ENCODE measurements around the gene FNDC11. TPM values are rescaled to one million over a fixed set of nuclear protein-coding genes. Genes with fewer than 3 reads are reported as not detected.

Gene FNDC11
- total RNA-seq, 1 donor from 2014 or later, result 0.27 TPM

- intact Hi-C loops (cut with micrococcal nuclease), result loop anchor here (2.0 to 5.0 kb wide), 4 partner anchors 98 to 418 kb away; partner anchors contain the start of genes TPD52L2 and UCKL1
- no peaks in the 10 kb centered on the region for H3K9me3 Mint-ChIP-seq
- no peaks in the 10 kb centered on the region for H3K36me3 Mint-ChIP-seq (ENCODE audit: low read depth)
- H3K4me3 Mint-ChIP-seq (ENCODE audit: low read depth), result no peak overlapping the region
- peaks cover 5% of the 10 kb centered on the region for H3K4me1 Mint-ChIP-seq (ENCODE audit: low read depth)
- H3K27me3 Mint-ChIP-seq (ENCODE audit: low read depth), result peaks cover 2% of the 10 kb centered on the region
- H3K27ac Mint-ChIP-seq, result no peak overlapping the region
- no peak for DNase-seq (ENCODE audit: low spot score)
These were observed 14.9 kb upstream of the FNDC11 start for GRCh38 chr20:63539092-63539430.

GRCh38 chr20:63539441-63540370, 14.3 kb upstream of the FNDC11 start:
- intact Hi-C loops (cut with micrococcal nuclease), result loop anchor here (2.0 to 5.0 kb wide), 4 partner anchors 98 to 418 kb away; partner anchors contain the start of genes TPD52L2 and UCKL1
- Mint-ChIP-seq H3K27ac (no peak overlapping the region), H3K36me3 (ENCODE audit: low read depth) (no peaks in the 10 kb centered on the region), H3K9me3 (no peaks in the 10 kb centered on the region), H3K4me1 (ENCODE audit: low read depth) (peaks cover 5% of the 10 kb centered on the region), H3K27me3 (ENCODE audit: low read depth) (peaks cover 2% of the 10 kb centered on the region), H3K4me3 (ENCODE audit: low read depth) (no peak overlapping the region)
- DNase-seq (ENCODE audit: low spot score), result no peak

- H3K4me3 Mint-ChIP-seq (ENCODE audit: low read depth), result no peak overlapping the region
- peaks cover 4% of the 10 kb centered on the region for H3K27me3 Mint-ChIP-seq (ENCODE audit: low read depth)
- no peaks in the 10 kb centered on the region for H3K36me3 Mint-ChIP-seq (ENCODE audit: low read depth)
- peaks cover 5% of the 10 kb centered on the region for H3K4me1 Mint-ChIP-seq (ENCODE audit: low read depth)
- no peak for DNase-seq (ENCODE audit: low spot score)
- no peaks in the 10 kb centered on the region for H3K9me3 Mint-ChIP-seq
- no peak overlapping the region for H3K27ac Mint-ChIP-seq
- intact Hi-C loops (cut with micrococcal nuclease), result no loop called here
These were observed 13.4 kb upstream of the FNDC11 start for GRCh38 chr20:63540417-63541186.

- no peaks in the 10 kb centered on the region for H3K9me3 Mint-ChIP-seq
- no peaks in the 10 kb centered on the region for H3K36me3 Mint-ChIP-seq (ENCODE audit: low read depth)
- peaks cover 4% of the 10 kb centered on the region for H3K27me3 Mint-ChIP-seq (ENCODE audit: low read depth)
- H3K4me1 Mint-ChIP-seq (ENCODE audit: low read depth), result peaks cover 5% of the 10 kb centered on the region
- no peak overlapping the region for H3K27ac Mint-ChIP-seq
- no peak overlapping the region for H3K4me3 Mint-ChIP-seq (ENCODE audit: low read depth)
- intact Hi-C loops (cut with micrococcal nuclease), result no loop called here
- DNase-seq (ENCODE audit: low spot score), result no peak
These were observed 12.6 kb upstream of the FNDC11 start for GRCh38 chr20:63541371-63541770.

GRCh38 chr20:63542031-63542559, 11.9 kb upstream of the FNDC11 start:
- Mint-ChIP-seq H3K4me3 (ENCODE audit: low read depth) (no peak overlapping the region), H3K27me3 (ENCODE audit: low read depth) (peaks cover 4% of the 10 kb centered on the region), H3K27ac (no peak overlapping the region), H3K9me3 (no peaks in the 10 kb centered on the region), H3K4me1 (ENCODE audit: low read depth) (peaks cover 2% of the 10 kb centered on the region), H3K36me3 (ENCODE audit: low read depth) (no peaks in the 10 kb centered on the region)
- no peak for DNase-seq (ENCODE audit: low spot score)
- intact Hi-C loops (cut with micrococcal nuclease), result no loop called here

- intact Hi-C loops (cut with micrococcal nuclease), result no loop called here
- no peaks in the 10 kb centered on the region for H3K36me3 Mint-ChIP-seq (ENCODE audit: low read depth)
- DNase-seq (ENCODE audit: low spot score), result no peak
- H3K27me3 Mint-ChIP-seq (ENCODE audit: low read depth), result peaks cover 4% of the 10 kb centered on the region
- H3K4me1 Mint-ChIP-seq (ENCODE audit: low read depth), result peaks cover 2% of the 10 kb centered on the region
- H3K27ac Mint-ChIP-seq, result no peak overlapping the region
- no peaks in the 10 kb centered on the region for H3K9me3 Mint-ChIP-seq
- H3K4me3 Mint-ChIP-seq (ENCODE audit: low read depth), result no peak overlapping the region
These were observed 11.3 kb upstream of the FNDC11 start for GRCh38 chr20:63542696-63543095.

GRCh38 chr20:63543131-63543530, 10.8 kb upstream of the FNDC11 start:
- Mint-ChIP-seq H3K27ac (no peak overlapping the region), H3K9me3 (no peaks in the 10 kb centered on the region), H3K36me3 (ENCODE audit: low read depth) (no peaks in the 10 kb centered on the region), H3K4me1 (ENCODE audit: low read depth) (no peaks in the 10 kb centered on the region), H3K27me3 (ENCODE audit: low read depth) (peaks cover 4% of the 10 kb centered on the region), H3K4me3 (ENCODE audit: low read depth) (no peak overlapping the region)
- DNase-seq (ENCODE audit: low spot score), result no peak
- intact Hi-C loops (cut with micrococcal nuclease), result no loop called here

GRCh38 chr20:63543733-63544132, 10.2 kb upstream of the FNDC11 start:
- H3K36me3 Mint-ChIP-seq (ENCODE audit: low read depth), result no peaks in the 10 kb centered on the region
- no peak for DNase-seq (ENCODE audit: low spot score)
- no peaks in the 10 kb centered on the region for H3K4me1 Mint-ChIP-seq (ENCODE audit: low read depth)
- H3K27ac Mint-ChIP-seq, result no peak overlapping the region
- intact Hi-C loops (cut with micrococcal nuclease), result no loop called here
- H3K9me3 Mint-ChIP-seq, result no peaks in the 10 kb centered on the region
- peaks cover 6% of the 10 kb centered on the region for H3K27me3 Mint-ChIP-seq (ENCODE audit: low read depth)
- H3K4me3 Mint-ChIP-seq (ENCODE audit: low read depth), result no peak overlapping the region

- DNase-seq (ENCODE audit: low spot score), result no peak
- Mint-ChIP-seq H3K9me3 (no peaks in the 10 kb centered on the region), H3K4me1 (ENCODE audit: low read depth) (no peaks in the 10 kb centered on the region), H3K27me3 (ENCODE audit: low read depth) (peaks cover 10% of the 10 kb centered on the region), H3K4me3 (ENCODE audit: low read depth) (no peak overlapping the region), H3K36me3 (ENCODE audit: low read depth) (no peaks in the 10 kb centered on the region), H3K27ac (no peak overlapping the region)
- intact Hi-C loops (cut with micrococcal nuclease), result no loop called here
These were observed 9.6 kb upstream of the FNDC11 start for GRCh38 chr20:63544241-63544957.

- DNase-seq (ENCODE audit: low spot score), result no peak
- H3K4me3 Mint-ChIP-seq (ENCODE audit: low read depth), result no peak overlapping the region
- no peaks in the 10 kb centered on the region for H3K4me1 Mint-ChIP-seq (ENCODE audit: low read depth)
These were observed 8.9 kb upstream of the FNDC11 start for GRCh38 chr20:63544958-63545516.

GRCh38 chr20:63545814-63546213, 8.1 kb upstream of the FNDC11 start:
- no peak overlapping the region for H3K4me3 Mint-ChIP-seq (ENCODE audit: low read depth)
- H3K27ac Mint-ChIP-seq, result no peak overlapping the region

More at GRCh38 chr20:63544958-63545516, 8.9 kb upstream of the FNDC11 start:
- Mint-ChIP-seq H3K36me3 (ENCODE audit: low read depth) (no peaks in the 10 kb centered on the region), H3K27me3 (ENCODE audit: low read depth) (peaks cover 13% of the 10 kb centered on the region), H3K27ac (no peak overlapping the region), H3K9me3 (no peaks in the 10 kb centered on the region)
- intact Hi-C loops (cut with micrococcal nuclease), result no loop called here

GRCh38 chr20:63546256-63546955, 7.6 kb upstream of the FNDC11 start:
- Mint-ChIP-seq H3K36me3 (ENCODE audit: low read depth) (no peaks in the 10 kb centered on the region), H3K4me3 (ENCODE audit: low read depth) (no peak overlapping the region), H3K27me3 (ENCODE audit: low read depth) (peaks cover 19% of the 10 kb centered on the region), H3K4me1 (ENCODE audit: low read depth) (no peaks in the 10 kb centered on the region), H3K9me3 (no peaks in the 10 kb centered on the region), H3K27ac (no peak overlapping the region)
- no peak for DNase-seq (ENCODE audit: low spot score)
- intact Hi-C loops (cut with micrococcal nuclease), result no loop called here

More at GRCh38 chr20:63545814-63546213, 8.1 kb upstream of the FNDC11 start:
- Mint-ChIP-seq H3K9me3 (no peaks in the 10 kb centered on the region), H3K36me3 (ENCODE audit: low read depth) (no peaks in the 10 kb centered on the region), H3K4me1 (ENCODE audit: low read depth) (no peaks in the 10 kb centered on the region), H3K27me3 (ENCODE audit: low read depth) (peaks cover 16% of the 10 kb centered on the region)
- intact Hi-C loops (cut with micrococcal nuclease), result no loop called here
- no peak for DNase-seq (ENCODE audit: low spot score)

All from activated T-helper 2 cell treated with anti-CD3 and anti-CD28 coated beads, Interferon-gamma antibody, Interleukin-2, Interleukin-4, amounts not matched to agents 10 μg/mL and 5 μg/mL and 100 μg/mL, durations not matched to agents 14 hours and 24 hours and 36 hours (primary cell).